Measurements from ENCODE around the gene NPSR1.
"Not testable (repeated sequence)": the region's sequence is repeated elsewhere in the genome, so short reads cannot be mapped to it uniquely, and the experiment has no call there.

The NPSR1 gene

GRCh38 chr7:34814203-34814842 lies 156.3 kb downstream of the NPSR1 start:
- in situ Hi-C loops (cut with HindIII; ENCODE audit: low pct_ligation_motif_present, low pct_unique_long_range_greater_than_20kb, low sequenced_read_pairs); DNase-seq: not testable (repeated sequence)

GRCh38 chr7:34821932-34822558 lies 164.0 kb downstream of the NPSR1 start:
- in situ Hi-C loops (cut with HindIII; ENCODE audit: low pct_ligation_motif_present, low pct_unique_long_range_greater_than_20kb, low sequenced_read_pairs), result no loop called here
- no peak for DNase-seq

GRCh38 chr7:34823650-34824258 lies 165.7 kb downstream of the NPSR1 start:
- in situ Hi-C loops (cut with HindIII; ENCODE audit: low pct_ligation_motif_present, low pct_unique_long_range_greater_than_20kb, low sequenced_read_pairs), result no loop called here
- DNase-seq, result peak; percentile 63

- DNase-seq, result no peak
- in situ Hi-C loops (cut with HindIII; ENCODE audit: low pct_ligation_motif_present, low pct_unique_long_range_greater_than_20kb, low sequenced_read_pairs), result no loop called here
These were observed 167.2 kb downstream of the NPSR1 start for GRCh38 chr7:34825221-34825620.

- in situ Hi-C loops (cut with HindIII; ENCODE audit: low pct_ligation_motif_present, low pct_unique_long_range_greater_than_20kb, low sequenced_read_pairs), result no loop called here
These were observed 172.4 kb downstream of the NPSR1 start for GRCh38 chr7:34830390-34830789.

GRCh38 chr7:34831436-34831835 lies 173.4 kb downstream of the NPSR1 start:
- no peak for DNase-seq
- in situ Hi-C loops (cut with HindIII; ENCODE audit: low pct_ligation_motif_present, low pct_unique_long_range_greater_than_20kb, low sequenced_read_pairs), result no loop called here

More at GRCh38 chr7:34830390-34830789, 172.4 kb downstream of the NPSR1 start:
- no peak for DNase-seq

- DNase-seq, result no peak
These were observed 174.0 kb downstream of the NPSR1 start for GRCh38 chr7:34832020-34832419.

GRCh38 chr7:34835901-34836600 lies 178.0 kb downstream of the NPSR1 start:
- DNase-seq, result no peak
- in situ Hi-C loops (cut with HindIII; ENCODE audit: low pct_ligation_motif_present, low pct_unique_long_range_greater_than_20kb, low sequenced_read_pairs), result no loop called here

More at GRCh38 chr7:34832020-34832419, 174.0 kb downstream of the NPSR1 start:
- in situ Hi-C loops (cut with HindIII; ENCODE audit: low pct_ligation_motif_present, low pct_unique_long_range_greater_than_20kb, low sequenced_read_pairs), result no loop called here

- no peak for DNase-seq
- in situ Hi-C loops (cut with HindIII; ENCODE audit: low pct_ligation_motif_present, low pct_unique_long_range_greater_than_20kb, low sequenced_read_pairs), result no loop called here
These were observed 179.3 kb downstream of the NPSR1 start for GRCh38 chr7:34837316-34837715.

GRCh38 chr7:34837801-34838201 lies 179.8 kb downstream of the NPSR1 start:
- in situ Hi-C loops (cut with HindIII; ENCODE audit: low pct_ligation_motif_present, low pct_unique_long_range_greater_than_20kb, low sequenced_read_pairs), result no loop called here
- DNase-seq, result no peak

- in situ Hi-C loops (cut with HindIII; ENCODE audit: low pct_ligation_motif_present, low pct_unique_long_range_greater_than_20kb, low sequenced_read_pairs), result no loop called here
These were observed 180.3 kb downstream of the NPSR1 start for GRCh38 chr7:34838329-34838728.

GRCh38 chr7:34839645-34840044 lies 181.6 kb downstream of the NPSR1 start:
- in situ Hi-C loops (cut with HindIII; ENCODE audit: low pct_ligation_motif_present, low pct_unique_long_range_greater_than_20kb, low sequenced_read_pairs), result no loop called here
- DNase-seq, result no peak

More at GRCh38 chr7:34838329-34838728, 180.3 kb downstream of the NPSR1 start:
- no peak for DNase-seq

GRCh38 chr7:34840176-34840785 lies 182.3 kb downstream of the NPSR1 start:
- in situ Hi-C loops (cut with HindIII; ENCODE audit: low pct_ligation_motif_present, low pct_unique_long_range_greater_than_20kb, low sequenced_read_pairs), result no loop called here
- no peak for DNase-seq

GRCh38 chr7:34841326-34841725 lies 183.3 kb downstream of the NPSR1 start:
- in situ Hi-C loops (cut with HindIII; ENCODE audit: low pct_ligation_motif_present, low pct_unique_long_range_greater_than_20kb, low sequenced_read_pairs), result no loop called here
- DNase-seq, result no peak

- DNase-seq, result no peak
- in situ Hi-C loops (cut with HindIII; ENCODE audit: low pct_ligation_motif_present, low pct_unique_long_range_greater_than_20kb, low sequenced_read_pairs), result no loop called here
These were observed 184.8 kb downstream of the NPSR1 start for GRCh38 chr7:34842782-34843181.

GRCh38 chr7:34844406-34844805 lies 186.4 kb downstream of the NPSR1 start:
- no peak for DNase-seq
- in situ Hi-C loops (cut with HindIII; ENCODE audit: low pct_ligation_motif_present, low pct_unique_long_range_greater_than_20kb, low sequenced_read_pairs), result no loop called here

GRCh38 chr7:34844936-34845665 lies 187.1 kb downstream of the NPSR1 start:
- in situ Hi-C loops (cut with HindIII; ENCODE audit: low pct_ligation_motif_present, low pct_unique_long_range_greater_than_20kb, low sequenced_read_pairs), result no loop called here
- no peak for DNase-seq

- DNase-seq, result no peak
- in situ Hi-C loops (cut with HindIII; ENCODE audit: low pct_ligation_motif_present, low pct_unique_long_range_greater_than_20kb, low sequenced_read_pairs), result no loop called here
These were observed 187.8 kb downstream of the NPSR1 start for GRCh38 chr7:34845666-34846361.

Measured in ACHN (cell line).